Endothelial cell (in vitro differentiated cells): ENCODE results near the gene SUPT6H. TPM values are rescaled to one million over a fixed set of nuclear protein-coding genes. Genes with fewer than 3 reads are reported as not detected.

ENCODE experiments used
- DNase-seq: peaks from one replicate; pipeline ENCODE4 v3.0.0; 2021; ENCODE audit warnings: low spot score
- H3K27ac Mint-ChIP-seq: one replicate; pipeline ENCODE4 v1.8.0; 2021; ENCODE audit warnings: mixed read lengths, inconsistent platforms; ENCODE audit not compliant: unreplicated experiment
- H3K27me3 Mint-ChIP-seq: one replicate; pipeline ENCODE4 v1.8.0; 2021; ENCODE audit warnings: mild to moderate bottlenecking, moderate library complexity, mixed read lengths, inconsistent platforms; ENCODE audit not compliant: unreplicated experiment
- H3K36me3 Mint-ChIP-seq: one replicate; pipeline ENCODE4 v1.8.0; 2021; ENCODE audit warnings: mild to moderate bottlenecking, low read depth, mixed read lengths, inconsistent platforms; ENCODE audit not compliant: unreplicated experiment
- H3K4me1 Mint-ChIP-seq: one replicate; pipeline ENCODE4 v1.8.0; 2021; ENCODE audit warnings: mild to moderate bottlenecking, mixed read lengths, inconsistent platforms; ENCODE audit not compliant: unreplicated experiment
- H3K4me3 Mint-ChIP-seq: one replicate; pipeline ENCODE4 v1.8.0; 2021; ENCODE audit warnings: mild to moderate bottlenecking, mixed read lengths, inconsistent platforms; ENCODE audit not compliant: unreplicated experiment
- H3K9me3 Mint-ChIP-seq: one replicate; pipeline ENCODE4 v1.8.0; 2021; ENCODE audit warnings: mixed read lengths, inconsistent platforms; ENCODE audit not compliant: unreplicated experiment
- total RNA-seq: library from RNA; stranded (reverse); fragmentation: NEBNext Ultra II Directional; extraction: Animal tissue kit (Norgen Biotek cat#: 25700); gene quantifications from one replicate; pipeline ENCODE4 v1.2.1, GENCODE V29; 2021; ENCODE audit not compliant: unreplicated experiment
- TF ChIP-seq, protein P1 (sequence below): fragments of 200-600 bp; sonication (generic); IDR thresholded peaks from one replicate; pipeline ENCODE4 v1.5.0; 2021; ENCODE audit warnings: antibody characterized with exemption; ENCODE audit not compliant: unreplicated experiment

Gene SUPT6H
- total RNA-seq, 1 donor from 2014 or later: 87.4 TPM

DNA sequence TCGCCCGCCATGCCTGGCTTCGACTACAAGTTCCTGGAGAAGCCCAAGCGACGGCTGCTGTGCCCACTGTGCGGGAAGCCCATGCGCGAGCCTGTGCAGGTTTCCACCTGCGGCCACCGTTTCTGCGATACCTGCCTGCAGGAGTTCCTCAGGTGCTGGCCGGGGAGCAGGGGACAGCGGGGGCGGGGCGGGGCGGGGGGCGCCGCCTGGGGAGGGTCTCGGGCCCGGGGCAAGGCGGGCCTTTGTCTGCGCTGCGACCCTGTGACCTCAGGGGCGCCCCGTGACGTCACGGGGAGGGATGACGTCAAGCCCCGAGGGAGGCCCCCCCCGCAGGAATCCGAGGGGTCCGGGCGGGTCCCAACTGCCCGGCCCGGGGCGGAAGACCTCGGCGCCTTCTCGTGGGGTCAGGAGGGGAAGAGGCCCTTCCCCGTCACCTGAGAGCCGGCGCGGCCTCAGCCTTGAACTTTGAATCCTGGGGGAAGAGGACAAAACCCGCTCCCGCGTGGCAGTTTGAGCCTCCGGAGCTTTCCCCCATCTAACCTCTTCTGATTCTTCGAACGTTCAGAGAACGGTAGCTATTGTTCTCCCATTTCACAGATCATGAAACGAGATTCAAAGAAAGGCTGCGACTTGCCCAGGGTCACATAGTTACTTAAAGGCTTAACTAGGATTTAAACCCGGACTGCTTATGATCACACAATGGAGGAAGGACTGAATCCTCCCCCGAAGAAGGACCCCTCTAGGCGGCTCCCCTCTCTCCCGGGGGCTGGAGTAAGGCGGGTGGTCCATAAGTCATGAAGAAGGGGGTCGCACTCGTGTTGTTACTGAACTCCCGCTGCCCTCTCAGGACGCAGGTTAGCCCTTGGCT is 82.3 kb downstream of the SUPT6H start:
- Mint-ChIP-seq H3K4me1 (peaks cover 25% of the 10 kb centered on the region), H3K27me3 (peaks cover 14% of the 10 kb centered on the region), H3K27ac (peak overlapping the region; percentile 94), H3K9me3 (no peaks in the 10 kb centered on the region), H3K4me3 (peak overlapping the region; percentile 94), H3K36me3 (peaks cover 8% of the 10 kb centered on the region)
- TF ChIP-seq, protein P1, sequence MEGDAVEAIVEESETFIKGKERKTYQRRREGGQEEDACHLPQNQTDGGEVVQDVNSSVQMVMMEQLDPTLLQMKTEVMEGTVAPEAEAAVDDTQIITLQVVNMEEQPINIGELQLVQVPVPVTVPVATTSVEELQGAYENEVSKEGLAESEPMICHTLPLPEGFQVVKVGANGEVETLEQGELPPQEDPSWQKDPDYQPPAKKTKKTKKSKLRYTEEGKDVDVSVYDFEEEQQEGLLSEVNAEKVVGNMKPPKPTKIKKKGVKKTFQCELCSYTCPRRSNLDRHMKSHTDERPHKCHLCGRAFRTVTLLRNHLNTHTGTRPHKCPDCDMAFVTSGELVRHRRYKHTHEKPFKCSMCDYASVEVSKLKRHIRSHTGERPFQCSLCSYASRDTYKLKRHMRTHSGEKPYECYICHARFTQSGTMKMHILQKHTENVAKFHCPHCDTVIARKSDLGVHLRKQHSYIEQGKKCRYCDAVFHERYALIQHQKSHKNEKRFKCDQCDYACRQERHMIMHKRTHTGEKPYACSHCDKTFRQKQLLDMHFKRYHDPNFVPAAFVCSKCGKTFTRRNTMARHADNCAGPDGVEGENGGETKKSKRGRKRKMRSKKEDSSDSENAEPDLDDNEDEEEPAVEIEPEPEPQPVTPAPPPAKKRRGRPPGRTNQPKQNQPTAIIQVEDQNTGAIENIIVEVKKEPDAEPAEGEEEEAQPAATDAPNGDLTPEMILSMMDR: no peak
- peak; percentile 86 for DNase-seq

DNA sequence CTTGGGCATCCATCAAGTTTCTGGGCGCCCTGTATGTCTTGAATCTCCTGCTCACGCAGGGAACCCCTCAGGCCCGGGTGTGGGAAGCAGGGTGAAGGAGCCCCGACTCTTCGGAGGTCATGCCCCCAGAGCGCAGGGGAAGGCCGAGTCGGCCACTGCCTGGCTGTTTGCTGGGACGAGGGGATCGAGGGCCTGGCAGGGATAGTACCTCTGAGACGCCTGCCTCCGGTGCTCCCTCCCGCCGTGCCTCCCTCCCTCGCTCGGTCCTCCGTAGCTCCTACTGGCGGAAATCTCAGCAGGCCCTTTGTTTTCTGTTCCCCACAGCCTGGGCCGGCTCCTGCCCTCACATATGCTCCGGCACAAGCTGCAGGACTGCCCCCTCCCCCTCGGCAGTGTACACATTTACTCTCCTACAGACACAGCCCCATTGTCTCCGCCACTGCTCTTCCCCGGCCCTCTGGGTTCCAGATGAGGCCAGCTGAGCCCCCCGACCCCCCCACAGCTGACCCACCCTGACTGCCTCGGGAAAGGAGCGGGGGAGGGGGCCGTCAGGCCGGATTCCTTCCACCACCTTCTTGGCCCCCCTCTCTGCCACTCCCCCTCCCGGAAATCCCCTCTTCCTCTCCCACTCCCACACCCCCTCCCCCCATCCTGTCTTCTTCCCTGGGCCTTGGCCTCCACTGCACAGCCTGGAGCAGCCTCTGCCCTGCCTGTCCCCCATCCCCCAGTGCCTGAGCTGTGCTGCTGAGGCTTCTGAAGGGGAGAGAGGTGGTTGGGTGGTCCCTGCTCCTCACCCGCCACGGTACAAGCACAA is 83.2 kb downstream of the SUPT6H start:
- Mint-ChIP-seq H3K4me3 (peak overlapping the region; percentile 94), H3K36me3 (peaks cover 8% of the 10 kb centered on the region), H3K27me3 (peaks cover 14% of the 10 kb centered on the region), H3K9me3 (no peaks in the 10 kb centered on the region), H3K27ac (peak overlapping the region; percentile 94), H3K4me1 (peaks cover 30% of the 10 kb centered on the region)
- TF ChIP-seq, protein P1: no peak
- DNase-seq: peak; percentile 72

DNA sequence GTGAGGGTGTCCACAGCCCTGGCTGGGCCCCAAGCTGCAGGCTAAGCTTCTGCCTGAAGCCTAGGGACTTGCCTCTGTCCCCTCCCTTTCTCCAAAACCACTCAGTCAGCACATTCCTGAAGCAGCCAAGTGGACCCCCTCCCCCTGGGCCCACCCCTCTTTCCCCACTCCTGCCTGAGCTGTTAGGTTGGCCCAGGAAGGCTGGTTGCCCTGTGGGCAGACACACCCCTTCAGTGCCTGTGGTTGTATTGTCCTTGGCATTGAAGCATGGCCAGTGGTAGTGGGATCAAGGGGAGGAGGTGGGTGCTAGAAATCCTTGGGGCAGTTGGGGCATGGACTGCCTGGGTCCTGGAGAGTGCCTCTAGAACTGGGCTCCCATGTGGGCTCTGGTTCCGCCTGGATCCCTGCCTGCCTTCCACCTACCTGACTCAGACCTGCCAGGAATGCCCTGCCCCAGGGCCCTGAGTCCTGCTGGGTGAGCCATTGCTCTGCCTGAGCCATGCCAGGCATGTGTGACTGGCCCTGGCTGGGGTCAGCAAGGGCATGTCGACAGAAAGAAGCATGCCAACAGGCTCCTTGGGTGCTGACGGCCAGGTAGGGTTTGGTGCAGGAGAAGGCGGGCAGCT is 83.9 kb downstream of the SUPT6H start:
- Mint-ChIP-seq H3K4me3 (peak overlapping the region; percentile 94), H3K27me3 (peaks cover 14% of the 10 kb centered on the region), H3K27ac (peak overlapping the region; percentile 75), H3K9me3 (no peaks in the 10 kb centered on the region), H3K36me3 (peaks cover 8% of the 10 kb centered on the region), H3K4me1 (peaks cover 35% of the 10 kb centered on the region)
- DNase-seq: no peak
- TF ChIP-seq, protein P1: no peak

DNA sequence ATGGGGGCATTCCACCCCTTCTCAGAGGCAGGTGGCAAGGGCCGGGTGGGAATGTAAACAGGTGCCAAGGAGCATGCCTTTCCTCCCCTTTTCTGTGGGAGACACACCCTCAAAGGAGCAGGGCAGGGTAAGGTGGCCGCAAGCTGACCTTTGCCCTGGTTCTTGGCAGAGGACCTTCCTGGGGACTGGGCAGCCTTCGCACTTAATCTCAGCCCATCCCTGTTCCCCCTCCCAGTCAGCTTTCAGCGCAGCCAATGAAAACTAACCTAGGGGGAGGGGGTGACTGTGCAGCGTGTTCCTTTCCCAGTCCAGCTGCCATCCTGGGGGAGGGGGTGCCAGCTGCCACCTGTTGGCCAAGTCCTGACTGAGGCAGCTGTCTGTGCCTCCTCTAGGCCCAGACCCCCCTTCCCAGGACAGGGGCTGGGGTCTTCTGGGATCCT is 84.6 kb downstream of the SUPT6H start:
- Mint-ChIP-seq H3K4me3 (peak overlapping the region; percentile 94), H3K4me1 (peaks cover 35% of the 10 kb centered on the region), H3K9me3 (no peaks in the 10 kb centered on the region), H3K36me3 (peaks cover 8% of the 10 kb centered on the region), H3K27me3 (peaks cover 14% of the 10 kb centered on the region), H3K27ac (peak overlapping the region; percentile 75)
- no peak for DNase-seq
- TF ChIP-seq, protein P1: no peak
